Activated naive CD8-positive, alpha-beta T cell (primary cell): ENCODE results near the gene SHISA6.

Experiments used
- H3K27ac Mint-ChIP-seq: one replicate; pipeline ENCODE4 v1.8.0; 2021; ENCODE audit warnings: mixed read lengths
- H3K27me3 Mint-ChIP-seq: one replicate; pipeline ENCODE4 v1.8.0; 2021; ENCODE audit warnings: mixed read lengths
- H3K36me3 Mint-ChIP-seq: one replicate; pipeline ENCODE4 v1.8.0; 2021; ENCODE audit warnings: mixed read lengths
- H3K4me1 Mint-ChIP-seq: one replicate; pipeline ENCODE4 v1.8.0; 2021; ENCODE audit warnings: low read depth, mixed read lengths
- H3K4me3 Mint-ChIP-seq: one replicate; pipeline ENCODE4 v1.8.0; 2021; ENCODE audit warnings: mild to moderate bottlenecking, mixed read lengths
- H3K9me3 Mint-ChIP-seq: one replicate; pipeline ENCODE4 v1.8.0; 2021; ENCODE audit warnings: low read depth, mixed read lengths

Gene SHISA6

DNA sequence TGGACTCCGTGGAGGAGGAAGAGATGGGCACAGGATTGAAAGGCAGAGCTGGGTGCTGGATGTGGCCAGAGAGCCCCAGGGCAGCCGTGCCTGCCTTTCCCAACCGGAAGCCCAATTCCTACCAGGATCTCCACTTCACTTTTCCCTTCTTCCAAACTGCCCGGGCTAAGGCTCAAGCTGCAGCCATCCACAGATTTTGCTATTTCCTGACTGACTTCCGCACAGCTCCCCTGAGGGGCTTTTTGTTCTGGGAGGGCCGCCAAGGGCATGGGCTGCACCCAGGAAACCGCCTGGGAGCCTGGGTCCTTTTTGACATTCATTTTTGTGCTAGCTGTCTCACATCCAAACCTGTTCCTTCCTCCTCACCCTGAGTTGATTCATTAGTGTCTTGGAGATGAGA is 4.2 kb downstream of the SHISA6 start:
- H3K4me1 Mint-ChIP-seq: peaks cover 3% of the 10 kb centered on the region
- H3K27me3 Mint-ChIP-seq: peaks cover 24% of the 10 kb centered on the region
- no peaks in the 10 kb centered on the region for H3K36me3 Mint-ChIP-seq
- H3K9me3 Mint-ChIP-seq: no peaks in the 10 kb centered on the region
- no peak overlapping the region for H3K27ac Mint-ChIP-seq
- no peak overlapping the region for H3K4me3 Mint-ChIP-seq

DNA sequence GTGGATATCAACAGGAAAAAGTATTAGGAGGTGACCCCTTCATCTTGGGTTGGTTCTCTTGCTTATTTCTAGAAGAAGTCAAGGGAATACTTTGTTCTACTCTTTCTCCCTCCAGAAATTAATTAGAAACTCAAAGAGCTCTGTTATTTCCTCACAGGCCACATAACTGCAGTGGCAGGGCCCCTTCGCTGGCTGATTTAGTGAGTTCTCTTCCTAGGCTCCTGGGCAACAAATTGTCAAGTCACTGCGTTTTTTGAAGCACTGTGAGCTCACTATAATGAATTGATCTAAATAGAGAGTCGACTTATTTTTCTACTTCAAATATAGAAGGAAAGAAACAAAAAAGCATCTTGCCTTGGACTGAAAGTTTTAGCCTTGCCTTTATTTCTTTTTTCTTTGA is 4.8 kb downstream of the SHISA6 start:
- H3K36me3 Mint-ChIP-seq: no peaks in the 10 kb centered on the region
- H3K9me3 Mint-ChIP-seq: no peaks in the 10 kb centered on the region
- peaks cover 3% of the 10 kb centered on the region for H3K4me1 Mint-ChIP-seq
- H3K27ac Mint-ChIP-seq: no peak overlapping the region
- no peak overlapping the region for H3K4me3 Mint-ChIP-seq
- peaks cover 24% of the 10 kb centered on the region for H3K27me3 Mint-ChIP-seq

DNA sequence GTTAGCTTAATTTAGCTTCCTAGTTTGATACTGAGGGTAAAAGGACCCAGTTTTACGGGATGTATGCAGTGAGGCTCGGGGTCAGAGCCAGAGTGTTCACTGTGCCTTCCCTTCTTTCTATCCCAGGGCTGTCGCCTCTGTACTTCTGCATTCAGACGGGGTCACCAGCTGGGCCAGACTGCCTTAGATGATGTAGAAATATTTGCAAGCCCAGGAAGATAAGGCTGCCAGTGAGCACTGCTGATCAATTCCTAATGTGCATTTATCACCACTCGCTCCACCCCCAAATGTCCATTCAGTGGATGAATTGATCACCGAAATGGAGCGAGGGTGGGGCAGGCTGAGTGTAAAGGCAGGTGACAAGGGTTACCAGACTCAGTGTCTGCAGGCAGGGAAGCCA is 9.1 kb downstream of the SHISA6 start:
- Mint-ChIP-seq H3K27ac (no peak overlapping the region), H3K9me3 (no peaks in the 10 kb centered on the region), H3K36me3 (no peaks in the 10 kb centered on the region), H3K4me3 (no peak overlapping the region), H3K27me3 (peaks cover 2% of the 10 kb centered on the region), H3K4me1 (no peaks in the 10 kb centered on the region)

DNA sequence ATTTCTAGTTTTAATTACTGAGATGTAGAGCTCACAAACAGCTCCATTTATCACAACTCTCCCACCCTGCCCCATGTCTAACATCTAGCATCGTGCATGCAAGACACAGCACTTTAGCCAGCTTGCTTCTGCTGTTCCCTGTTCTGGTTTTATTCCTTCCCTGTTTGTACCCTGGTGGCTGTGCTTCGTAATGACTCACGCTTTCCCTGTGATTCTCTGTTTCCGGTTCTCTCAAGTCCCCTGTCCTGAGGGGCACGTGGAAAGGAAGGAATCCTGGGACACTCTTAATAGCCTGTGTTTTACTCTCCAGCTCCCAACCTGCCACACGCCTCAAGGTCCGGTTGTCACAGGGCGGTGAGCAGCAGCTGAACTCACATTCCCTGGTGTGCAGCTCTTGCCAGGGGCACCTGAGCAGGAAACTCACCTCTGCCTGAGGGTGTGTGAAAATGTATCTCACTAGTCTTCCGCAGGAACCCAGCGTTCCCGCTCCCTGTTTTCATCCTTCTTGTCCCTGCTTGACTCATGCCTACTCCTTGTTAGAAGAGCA is 10.6 kb downstream of the SHISA6 start:
- Mint-ChIP-seq H3K4me3 (no peak overlapping the region), H3K36me3 (no peaks in the 10 kb centered on the region), H3K4me1 (no peaks in the 10 kb centered on the region), H3K9me3 (no peaks in the 10 kb centered on the region), H3K27me3 (peaks cover 2% of the 10 kb centered on the region), H3K27ac (no peak overlapping the region)

DNA sequence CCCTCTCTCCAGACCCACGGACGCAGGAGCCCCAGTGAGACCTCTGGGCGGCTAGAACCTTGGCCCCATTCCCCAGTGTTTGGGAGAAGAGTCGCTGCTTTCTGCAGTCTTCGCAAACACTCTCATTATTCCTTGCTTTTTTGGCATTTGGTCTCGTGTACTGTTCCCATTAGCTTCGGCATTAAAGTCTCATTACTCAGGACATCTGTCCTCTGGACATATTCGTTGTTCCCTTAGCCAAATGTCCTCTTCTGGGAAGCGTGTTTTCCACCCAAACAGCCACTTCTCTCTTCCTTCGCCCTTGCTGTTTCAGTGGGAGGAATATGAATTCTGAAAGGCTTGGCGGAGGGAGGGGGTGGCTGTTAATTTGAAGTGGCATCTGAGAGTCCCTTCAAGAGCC is 11.1 kb downstream of the SHISA6 start:
- no peaks in the 10 kb centered on the region for H3K9me3 Mint-ChIP-seq
- no peaks in the 10 kb centered on the region for H3K36me3 Mint-ChIP-seq
- no peak overlapping the region for H3K4me3 Mint-ChIP-seq
- peaks cover 2% of the 10 kb centered on the region for H3K27me3 Mint-ChIP-seq
- no peak overlapping the region for H3K27ac Mint-ChIP-seq
- H3K4me1 Mint-ChIP-seq: no peaks in the 10 kb centered on the region

DNA sequence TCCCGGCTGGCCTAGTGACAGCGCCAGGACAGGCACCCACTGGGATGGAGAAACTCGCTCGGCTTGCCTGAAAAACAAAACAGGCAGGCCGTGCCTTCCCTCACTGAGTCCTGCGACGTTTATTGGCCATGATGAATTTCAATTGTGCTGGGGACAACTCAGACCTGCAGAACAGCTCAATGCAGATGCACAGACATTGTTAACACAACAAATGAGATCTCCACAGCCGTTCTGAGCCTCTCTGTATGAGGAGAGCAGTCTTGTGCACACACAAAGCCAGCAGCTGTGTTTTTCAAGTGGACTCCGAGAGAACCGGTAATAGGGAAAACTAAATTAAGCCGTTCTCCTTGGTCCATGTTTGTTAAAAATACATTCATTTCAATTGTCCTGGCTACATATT is 15.9 kb downstream of the SHISA6 start:
- H3K9me3 Mint-ChIP-seq: no peaks in the 10 kb centered on the region
- no peaks in the 10 kb centered on the region for H3K4me1 Mint-ChIP-seq
- no peak overlapping the region for H3K27ac Mint-ChIP-seq
- H3K27me3 Mint-ChIP-seq: no peaks in the 10 kb centered on the region
- H3K4me3 Mint-ChIP-seq: no peak overlapping the region
- H3K36me3 Mint-ChIP-seq: no peaks in the 10 kb centered on the region

DNA sequence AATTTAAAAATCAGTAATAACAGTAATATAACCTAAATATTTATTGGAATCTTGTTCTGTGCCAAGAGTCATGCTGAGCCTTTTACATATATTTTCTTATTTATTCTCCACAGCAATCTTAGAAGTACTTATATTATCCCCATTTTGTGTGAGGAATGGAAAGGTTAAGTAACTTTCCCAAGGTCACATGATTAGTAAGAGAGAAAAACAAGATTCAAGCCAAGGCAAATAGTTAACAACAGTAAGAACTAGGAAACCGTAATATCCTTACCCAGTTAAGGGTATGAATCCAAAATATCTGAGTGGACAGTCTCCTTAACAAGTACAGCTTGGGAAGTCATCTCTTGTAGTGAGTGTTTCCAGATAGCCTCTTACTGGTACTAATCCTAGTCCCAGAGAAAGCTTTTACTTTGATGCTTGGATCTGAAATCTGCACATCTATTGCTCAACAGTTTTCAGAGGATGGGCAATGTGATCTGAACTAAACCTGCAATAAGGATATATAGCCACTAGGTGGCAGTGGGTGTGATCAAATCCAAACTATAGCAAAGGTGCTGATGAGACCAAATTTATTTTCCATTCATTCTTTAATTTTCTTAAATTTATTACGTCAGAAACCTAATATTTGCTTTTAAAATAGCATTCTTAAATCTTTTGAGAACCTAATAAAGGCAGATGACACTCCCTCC is 23.3 kb downstream of the SHISA6 start:
- Mint-ChIP-seq H3K4me1 (no peaks in the 10 kb centered on the region), H3K27me3 (peaks cover 1% of the 10 kb centered on the region), H3K27ac (no peak overlapping the region), H3K36me3 (no peaks in the 10 kb centered on the region), H3K9me3 (peaks cover 3% of the 10 kb centered on the region), H3K4me3 (no peak overlapping the region)

DNA sequence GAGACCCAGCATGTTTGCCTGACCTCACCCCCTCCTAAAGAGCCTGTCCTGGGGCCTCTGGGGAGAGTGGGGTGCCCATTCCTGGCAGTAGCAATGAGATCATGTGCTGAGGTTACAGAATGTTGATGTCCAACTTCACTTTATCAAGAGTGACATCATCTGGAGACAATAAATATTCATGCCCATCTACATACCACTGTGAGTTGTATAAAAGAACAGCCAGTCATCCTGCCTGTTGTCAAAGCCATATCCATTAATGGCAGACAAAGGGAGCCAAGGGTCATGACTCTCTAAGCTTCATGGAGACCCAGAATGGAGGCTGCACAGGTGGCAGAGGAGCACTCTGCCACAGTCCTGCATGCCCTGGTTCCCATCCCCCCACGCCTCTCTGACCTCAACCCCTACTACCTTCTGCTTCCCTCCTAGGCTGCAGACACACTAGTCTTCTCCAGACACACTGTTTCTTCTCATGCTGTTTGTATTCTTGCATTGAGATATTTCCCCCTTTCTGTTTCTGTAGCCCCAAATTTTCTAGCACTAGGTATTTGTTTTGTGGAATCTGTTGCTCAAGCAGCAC is 27.1 kb downstream of the SHISA6 start:
- Mint-ChIP-seq H3K4me3 (no peak overlapping the region), H3K27me3 (peaks cover 3% of the 10 kb centered on the region), H3K27ac (no peak overlapping the region), H3K36me3 (no peaks in the 10 kb centered on the region), H3K4me1 (no peaks in the 10 kb centered on the region), H3K9me3 (peaks cover 3% of the 10 kb centered on the region)

DNA sequence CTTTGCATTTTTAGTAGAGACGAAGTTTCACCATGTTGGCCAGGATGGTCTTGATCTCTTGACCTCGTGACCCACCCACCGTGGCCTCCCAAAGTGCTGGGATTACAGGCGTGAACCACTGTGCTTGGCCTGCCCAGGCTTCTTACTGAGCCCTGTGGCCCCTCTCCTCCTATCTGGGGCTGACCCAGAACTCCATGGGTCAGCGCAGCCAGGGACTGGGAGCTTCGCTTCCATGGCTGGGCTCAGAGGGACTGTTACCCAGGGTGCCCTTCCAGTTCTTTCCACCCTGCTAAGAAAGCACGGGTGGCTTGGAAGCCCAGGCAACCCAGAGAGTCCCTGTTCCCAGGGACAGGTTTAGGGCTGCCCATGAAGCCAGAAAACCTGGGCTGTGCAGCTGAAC is 28.2 kb downstream of the SHISA6 start:
- Mint-ChIP-seq H3K27me3 (peaks cover 3% of the 10 kb centered on the region), H3K27ac (no peak overlapping the region), H3K4me1 (no peaks in the 10 kb centered on the region), H3K36me3 (no peaks in the 10 kb centered on the region), H3K4me3 (no peak overlapping the region), H3K9me3 (peaks cover 3% of the 10 kb centered on the region)

DNA sequence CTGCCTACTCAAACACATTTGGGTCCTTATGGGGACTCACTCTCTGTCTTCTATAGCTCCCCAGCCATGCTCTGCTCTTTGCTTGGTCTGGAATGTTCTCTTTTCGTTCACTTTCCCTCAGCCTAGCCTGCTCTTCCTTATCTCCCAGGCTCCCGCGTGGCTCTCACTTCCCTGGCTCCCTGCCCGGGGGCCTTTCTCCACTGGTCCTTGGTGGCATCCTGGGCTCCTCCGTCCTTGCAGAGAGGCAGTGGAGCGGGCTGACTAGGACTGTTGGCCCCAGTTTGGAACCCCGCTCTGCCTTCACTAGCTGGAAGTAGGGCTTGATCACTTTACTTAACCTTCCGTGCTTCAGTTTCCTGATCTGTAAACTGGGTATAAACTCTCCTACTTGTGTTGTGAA is 31.2 kb downstream of the SHISA6 start:
- H3K27me3 Mint-ChIP-seq: peaks cover 2% of the 10 kb centered on the region
- H3K9me3 Mint-ChIP-seq: no peaks in the 10 kb centered on the region
- H3K36me3 Mint-ChIP-seq: no peaks in the 10 kb centered on the region
- no peak overlapping the region for H3K27ac Mint-ChIP-seq
- H3K4me3 Mint-ChIP-seq: no peak overlapping the region
- H3K4me1 Mint-ChIP-seq: no peaks in the 10 kb centered on the region

DNA sequence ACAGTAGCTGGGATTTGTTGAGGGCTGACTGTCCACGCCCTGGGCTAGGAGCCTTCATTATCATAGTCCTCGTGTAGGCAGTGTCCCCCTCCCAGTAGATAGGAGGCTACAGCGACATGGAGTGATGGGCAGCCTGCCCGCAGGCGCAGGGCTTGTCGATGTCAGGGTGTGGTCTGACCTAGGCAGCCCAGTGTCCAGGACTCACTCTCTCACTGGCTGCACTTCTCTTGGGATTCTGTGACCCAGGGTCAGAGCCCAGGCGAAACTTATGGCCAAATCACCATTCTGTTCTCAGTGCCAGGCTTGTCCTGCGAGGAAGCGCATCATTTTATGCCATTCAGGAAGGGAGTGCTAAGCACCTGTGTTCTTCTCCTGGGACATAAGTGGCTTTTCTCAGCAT is 32.6 kb downstream of the SHISA6 start:
- Mint-ChIP-seq H3K27me3 (peaks cover 2% of the 10 kb centered on the region), H3K4me1 (no peaks in the 10 kb centered on the region), H3K9me3 (no peaks in the 10 kb centered on the region), H3K36me3 (no peaks in the 10 kb centered on the region), H3K4me3 (no peak overlapping the region), H3K27ac (no peak overlapping the region)

DNA sequence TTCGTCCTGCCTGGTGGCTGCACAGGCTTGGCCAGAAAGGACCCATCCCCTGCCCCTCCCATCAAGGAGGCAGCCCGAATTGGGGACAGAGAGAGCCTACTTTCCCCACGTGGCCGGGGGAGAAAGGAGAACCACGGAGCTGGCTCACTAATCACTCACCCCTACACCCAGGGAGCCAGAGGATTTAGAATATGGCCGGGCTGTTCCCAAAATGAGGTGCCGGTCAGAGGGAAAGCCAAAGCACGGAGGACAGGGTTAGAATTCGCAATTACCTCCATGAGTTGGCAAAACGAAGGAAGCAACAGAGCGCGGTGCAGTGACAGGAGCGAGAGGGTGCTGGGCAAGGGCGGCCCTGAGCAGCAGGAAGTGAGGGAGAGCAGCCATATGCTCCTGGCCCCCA is 33.1 kb downstream of the SHISA6 start:
- H3K9me3 Mint-ChIP-seq: no peaks in the 10 kb centered on the region
- H3K4me1 Mint-ChIP-seq: no peaks in the 10 kb centered on the region
- H3K4me3 Mint-ChIP-seq: no peak overlapping the region
- no peak overlapping the region for H3K27ac Mint-ChIP-seq
- peaks cover 2% of the 10 kb centered on the region for H3K27me3 Mint-ChIP-seq
- H3K36me3 Mint-ChIP-seq: no peaks in the 10 kb centered on the region

DNA sequence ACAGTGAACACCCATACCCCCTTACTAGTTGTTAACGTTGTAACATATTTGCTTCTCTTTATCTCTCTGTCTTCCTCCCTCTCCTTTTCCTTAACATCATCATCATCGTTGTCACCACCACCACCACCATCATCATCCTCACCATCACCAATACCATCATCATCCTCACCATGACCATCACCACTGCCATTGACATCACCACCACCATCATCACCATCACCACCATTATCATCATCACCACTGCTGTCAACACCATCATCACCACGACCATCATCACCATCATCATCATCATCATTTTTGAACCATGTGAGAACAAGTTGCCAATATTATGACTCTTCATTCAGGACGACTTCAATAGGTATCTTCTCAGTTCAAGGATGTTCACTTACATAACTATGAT is 35.5 kb downstream of the SHISA6 start:
- H3K4me1 Mint-ChIP-seq: no peaks in the 10 kb centered on the region
- no peaks in the 10 kb centered on the region for H3K36me3 Mint-ChIP-seq
- H3K27me3 Mint-ChIP-seq: peaks cover 2% of the 10 kb centered on the region
- no peak overlapping the region for H3K4me3 Mint-ChIP-seq
- no peak overlapping the region for H3K27ac Mint-ChIP-seq
- H3K9me3 Mint-ChIP-seq: no peaks in the 10 kb centered on the region

DNA sequence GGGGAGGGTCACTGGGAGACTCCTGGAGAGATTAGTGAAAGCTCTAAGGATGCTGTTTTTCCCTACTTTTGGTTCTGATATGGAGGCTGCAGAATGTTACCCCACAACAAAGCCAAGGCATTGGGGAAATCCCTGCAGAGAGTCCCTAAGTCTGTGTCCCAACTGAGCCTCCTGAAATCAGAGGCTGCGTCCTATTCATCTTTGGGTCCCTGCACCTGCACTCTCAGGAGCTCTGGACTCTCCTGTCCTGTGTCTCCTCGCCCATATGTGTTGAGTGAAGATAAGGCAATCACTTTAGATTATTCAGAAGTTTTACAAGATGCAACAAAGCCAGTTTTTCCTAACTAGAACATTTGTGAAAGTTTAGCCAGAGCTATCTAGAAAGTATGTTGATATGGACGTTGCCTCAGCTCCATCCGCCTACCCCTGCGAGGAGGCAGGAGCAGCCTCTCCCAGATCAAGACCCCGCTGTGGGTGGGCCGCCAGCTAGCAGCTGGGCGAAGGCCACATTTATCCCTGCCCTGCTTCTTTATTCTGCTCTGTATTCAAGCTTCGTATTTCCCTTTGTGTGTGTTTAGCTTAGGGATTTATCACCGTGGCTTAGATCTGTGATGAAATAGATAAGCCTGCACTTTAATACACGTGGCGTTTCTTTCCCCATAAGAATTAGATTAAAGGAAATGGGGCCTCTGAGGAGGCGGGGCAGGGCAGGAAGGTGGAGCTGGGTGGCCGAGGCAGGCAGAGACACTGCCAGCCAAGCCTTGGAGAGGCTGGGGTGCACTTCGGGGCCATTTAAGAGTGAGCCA is 37.4 kb downstream of the SHISA6 start:
- Mint-ChIP-seq H3K36me3 (no peaks in the 10 kb centered on the region), H3K4me3 (no peak overlapping the region), H3K4me1 (no peaks in the 10 kb centered on the region), H3K9me3 (no peaks in the 10 kb centered on the region), H3K27me3 (no peaks in the 10 kb centered on the region), H3K27ac (no peak overlapping the region)

DNA sequence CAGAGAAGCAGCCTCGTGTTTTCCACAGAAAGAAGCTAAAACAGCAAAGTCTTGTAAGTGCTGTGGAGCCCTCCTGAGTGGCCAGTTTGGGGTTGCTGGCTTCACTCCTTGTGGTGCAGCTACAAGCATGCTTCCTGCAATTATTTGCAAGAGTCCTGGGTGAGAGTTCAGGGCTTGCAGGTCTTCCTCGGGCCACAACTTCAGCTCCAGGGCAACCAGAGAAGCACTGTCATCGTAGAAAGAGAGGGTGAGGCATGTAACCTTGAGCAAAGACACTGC is 37.9 kb downstream of the SHISA6 start:
- Mint-ChIP-seq H3K27me3 (no peaks in the 10 kb centered on the region), H3K4me1 (no peaks in the 10 kb centered on the region), H3K9me3 (no peaks in the 10 kb centered on the region), H3K27ac (no peak overlapping the region), H3K36me3 (no peaks in the 10 kb centered on the region), H3K4me3 (no peak overlapping the region)
